ENCODE results near the gene PDPK1.
"Not testable (repeated sequence)": the region's sequence is repeated elsewhere in the genome, so short reads cannot be mapped to it uniquely, and the experiment has no call there.

The PDPK1 gene

DNA sequence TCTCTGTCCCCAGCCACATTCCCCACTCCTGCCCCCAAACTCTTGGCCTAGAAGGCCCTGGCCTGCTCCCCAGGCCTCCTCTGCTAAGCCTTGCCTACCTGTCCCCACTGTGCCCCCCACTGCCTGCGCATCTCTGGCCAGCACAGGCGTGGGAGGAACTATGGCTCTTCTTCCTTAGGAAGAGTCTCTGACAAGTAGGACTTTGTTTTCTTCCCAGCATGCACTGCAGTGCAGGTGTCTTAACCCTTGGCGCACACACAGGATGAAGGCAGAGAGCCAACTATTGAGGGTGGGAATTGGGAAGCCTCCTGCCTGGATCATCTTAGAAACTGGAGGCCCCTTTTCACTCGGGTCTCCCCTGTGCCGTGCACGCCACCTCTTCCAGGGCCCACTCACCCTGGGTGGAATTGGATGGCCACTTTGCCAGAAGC lies 14.0 kb upstream of the PDPK1 start:
- no peak for DNase-seq (ENCODE audit: low read depth)

DNA sequence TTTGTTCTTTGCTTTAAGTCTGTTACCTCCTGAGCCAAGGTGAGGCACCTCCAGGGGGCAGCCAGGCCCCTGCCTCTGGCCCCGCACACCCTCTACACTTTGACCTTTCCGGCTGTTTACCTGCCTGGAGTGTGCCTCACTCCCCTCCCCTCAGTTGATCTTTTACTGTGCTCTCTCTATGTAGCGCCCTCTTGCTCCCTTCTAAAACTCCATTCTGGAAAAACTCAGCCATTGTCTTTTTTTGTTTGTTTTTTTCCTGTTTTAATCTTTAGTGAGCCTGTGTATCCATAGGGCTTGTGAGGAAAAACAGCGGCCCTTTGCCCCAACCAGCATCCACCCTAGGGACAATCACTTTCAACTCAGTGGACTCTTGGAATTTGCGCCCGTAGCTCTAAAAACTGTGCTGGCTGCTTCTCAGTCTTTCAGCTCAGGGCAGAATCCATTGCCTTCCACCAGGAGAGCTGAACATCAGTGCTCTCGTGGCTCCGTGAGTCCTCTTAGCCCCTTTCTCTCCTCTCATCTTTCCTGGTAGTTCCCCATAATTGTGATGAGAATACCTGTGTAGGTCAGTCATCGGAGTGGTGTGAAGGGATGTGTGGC lies 13.4 kb upstream of the PDPK1 start:
- DNase-seq (ENCODE audit: low read depth): no peak

DNA sequence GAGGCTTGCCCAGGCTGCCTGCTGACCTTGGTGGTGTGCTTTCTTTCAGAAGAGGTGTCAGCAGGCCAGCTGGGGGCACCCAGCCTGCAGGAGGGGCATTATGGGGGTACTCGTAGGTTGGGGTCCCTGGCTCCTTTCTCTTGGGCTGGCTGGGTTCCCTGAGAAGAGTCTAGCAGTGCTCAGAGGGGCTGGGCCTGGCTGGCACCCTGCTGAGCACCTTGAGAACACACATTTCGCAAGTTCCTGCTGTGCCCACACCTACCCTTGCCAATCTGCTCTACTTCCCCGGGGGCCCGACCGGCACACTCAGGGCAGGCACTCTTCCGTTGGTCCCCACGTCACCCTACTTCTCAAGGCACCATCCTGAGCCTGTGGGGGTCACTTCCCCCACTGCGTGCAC lies 11.7 kb upstream of the PDPK1 start:
- DNase-seq (ENCODE audit: low read depth): no peak

DNA sequence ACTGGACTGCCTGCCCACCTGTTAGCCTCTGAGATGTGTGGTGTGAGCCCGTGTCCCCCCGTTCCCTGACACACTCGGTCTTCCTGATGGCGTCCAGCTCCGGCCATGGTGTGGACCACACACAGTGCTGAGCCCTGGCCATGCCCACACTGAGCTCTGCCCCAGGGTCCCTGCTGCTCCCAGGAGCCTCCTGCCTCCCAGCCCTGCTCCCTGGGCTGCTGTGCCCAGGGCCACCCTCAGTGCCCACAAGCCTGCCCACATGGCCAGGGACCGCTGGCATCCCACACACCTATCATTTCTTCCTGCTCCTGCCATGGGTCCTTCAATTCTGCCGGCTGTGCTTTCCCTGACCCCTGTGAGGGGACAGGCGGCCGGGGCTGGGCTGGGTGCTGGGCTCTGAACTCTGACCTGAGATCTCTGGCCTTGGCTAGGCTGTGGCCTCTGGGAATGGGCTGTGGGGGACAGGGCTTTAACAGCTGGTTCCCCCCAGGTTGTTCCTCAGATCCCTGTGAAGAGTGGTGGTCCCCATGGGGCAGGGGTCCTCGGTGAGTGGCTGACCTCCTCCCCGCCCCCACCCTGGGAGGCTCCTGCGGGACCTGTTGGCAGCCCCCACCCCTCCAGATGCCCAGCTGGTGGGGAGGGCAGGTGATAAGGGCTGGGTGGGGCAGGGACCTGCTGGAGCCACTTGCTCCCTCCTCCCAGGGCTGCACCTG lies 10.6 kb upstream of the PDPK1 start:
- DNase-seq (ENCODE audit: low read depth): no peak

DNA sequence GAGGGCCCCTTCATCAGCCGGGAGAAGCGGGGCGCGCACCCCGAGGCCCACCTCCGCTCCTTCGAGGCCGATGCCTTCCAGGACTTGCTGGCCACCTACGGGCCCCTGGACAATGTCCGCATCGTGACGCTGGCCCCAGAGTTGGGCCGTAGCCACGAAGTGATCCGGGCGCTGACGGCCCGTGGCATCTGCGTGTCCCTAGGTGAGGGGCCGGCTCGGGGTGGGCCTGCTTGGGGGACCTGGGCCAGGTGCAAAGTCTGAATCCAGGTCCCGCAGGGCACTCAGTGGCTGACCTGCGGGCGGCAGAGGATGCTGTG lies 10.1 kb upstream of the PDPK1 start:
- DNase-seq (ENCODE audit: low read depth): no peak

DNA sequence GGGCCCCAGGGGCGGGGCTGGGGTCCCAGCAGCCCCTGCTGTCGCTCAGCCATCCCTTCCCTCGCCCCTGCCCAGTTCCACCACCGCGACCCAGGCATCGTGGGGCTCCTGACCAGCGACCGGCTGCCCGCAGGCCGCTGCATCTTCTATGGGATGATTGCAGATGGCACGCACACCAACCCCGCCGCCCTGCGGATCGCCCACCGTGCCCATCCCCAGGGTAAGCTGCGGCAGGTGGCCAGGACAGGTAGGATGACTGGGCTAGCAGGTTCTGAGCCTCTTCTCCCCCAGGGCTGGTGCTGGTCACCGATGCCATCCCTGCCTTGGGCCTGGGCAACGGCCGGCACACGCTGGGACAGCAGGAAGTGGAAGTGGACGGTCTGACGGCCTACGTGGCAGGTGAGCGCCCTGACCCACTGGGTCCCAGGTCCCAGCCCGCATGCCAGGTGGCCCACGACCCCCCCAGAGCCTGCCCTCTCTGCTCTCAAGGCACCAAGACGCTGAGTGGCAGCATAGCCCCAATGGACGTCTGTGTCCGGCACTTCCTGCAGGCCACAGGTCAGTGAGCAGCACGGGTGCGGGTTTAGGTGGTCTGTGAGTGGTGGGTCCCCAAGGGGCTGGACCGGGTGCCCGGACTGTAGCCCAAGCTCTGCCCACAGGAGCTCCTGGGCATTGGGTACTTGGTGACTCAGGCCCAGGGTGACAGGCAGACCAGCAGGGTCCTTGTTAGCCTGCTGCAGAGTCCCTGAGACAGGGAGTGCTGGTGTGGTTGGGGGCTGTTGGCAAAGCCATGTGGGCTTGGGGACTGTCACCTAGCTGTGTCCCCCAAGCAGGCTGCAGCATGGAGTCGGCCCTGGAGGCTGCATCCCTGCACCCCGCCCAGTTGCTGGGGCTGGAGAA lies 9.4 kb upstream of the PDPK1 start:
- DNase-seq (ENCODE audit: low read depth): no peak

DNA sequence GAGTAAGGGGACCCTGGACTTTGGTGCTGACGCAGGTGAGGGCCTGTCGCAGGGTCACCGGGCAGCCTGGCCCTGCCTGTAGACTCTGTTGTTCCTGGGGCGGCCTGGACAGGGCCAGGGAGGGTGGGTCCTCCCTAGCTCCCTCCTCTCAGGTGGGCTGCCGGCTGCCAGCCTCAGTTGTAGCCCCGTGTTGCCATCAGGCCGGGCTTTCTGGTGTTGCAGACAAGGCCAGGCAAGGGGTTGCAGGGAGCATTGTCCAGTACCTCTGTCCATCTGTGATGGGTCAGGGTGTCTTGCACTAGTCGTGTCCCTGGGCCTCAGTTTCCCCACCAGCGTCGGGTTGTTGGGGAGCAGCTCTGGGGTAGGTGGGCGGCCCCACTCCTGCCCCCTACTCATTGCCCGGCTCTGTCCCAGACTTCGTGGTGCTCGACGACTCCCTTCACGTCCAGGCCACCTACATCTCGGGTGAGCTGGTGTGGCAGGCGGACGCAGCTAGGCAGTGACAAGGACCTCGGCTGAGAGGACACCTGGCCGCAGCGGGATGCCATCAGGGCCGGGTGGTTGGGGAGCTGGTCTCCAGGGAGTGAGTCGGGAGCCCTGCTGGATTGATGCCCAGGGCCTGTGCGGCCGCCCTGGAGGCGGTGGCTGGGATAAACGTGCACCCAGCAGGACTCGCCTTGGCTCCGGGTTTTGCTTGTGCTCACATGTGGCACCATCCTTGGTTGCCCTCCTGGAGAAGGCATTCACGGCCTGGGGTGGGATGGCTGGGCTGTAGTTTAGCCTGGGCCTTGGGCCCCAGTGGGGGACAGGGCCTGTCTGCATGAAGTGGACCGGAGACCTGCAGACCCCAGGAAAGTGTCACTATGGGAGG lies 8.5 kb upstream of the PDPK1 start:
- DNase-seq (ENCODE audit: low read depth): no peak

DNA sequence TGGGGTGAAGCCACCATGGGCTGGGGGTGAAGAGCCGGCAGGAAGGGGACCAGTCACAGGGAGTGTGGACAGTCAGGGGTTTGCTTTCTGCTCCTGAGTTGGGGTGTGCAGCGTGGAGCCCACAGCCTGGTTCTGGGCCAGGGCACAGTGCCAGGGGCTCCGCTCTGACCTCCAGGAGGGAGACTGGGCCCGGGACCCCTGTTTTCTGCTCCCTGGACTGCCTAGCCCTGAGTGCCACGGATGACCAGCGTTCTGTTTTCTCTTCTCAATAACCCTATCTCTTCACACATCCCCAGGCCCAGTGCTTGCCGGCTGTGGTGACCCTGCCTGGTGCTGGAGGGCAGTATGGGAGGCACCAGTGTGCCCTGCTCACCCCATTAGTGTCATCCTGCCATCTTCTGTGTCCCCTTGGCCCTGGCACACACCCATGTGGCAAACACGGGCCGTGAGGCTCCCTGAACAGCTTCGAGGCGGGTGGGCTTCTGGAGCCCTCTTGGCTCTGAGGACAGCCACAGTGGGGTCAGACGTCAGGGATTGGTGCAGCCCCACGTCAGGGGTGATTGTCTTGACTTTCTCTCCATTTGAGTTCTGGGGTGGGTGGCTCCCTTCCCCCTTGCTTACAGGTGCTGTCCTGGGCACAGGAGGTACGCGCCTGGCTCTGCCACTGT lies 7.7 kb upstream of the PDPK1 start:
- DNase-seq (ENCODE audit: low read depth): no peak

DNA sequence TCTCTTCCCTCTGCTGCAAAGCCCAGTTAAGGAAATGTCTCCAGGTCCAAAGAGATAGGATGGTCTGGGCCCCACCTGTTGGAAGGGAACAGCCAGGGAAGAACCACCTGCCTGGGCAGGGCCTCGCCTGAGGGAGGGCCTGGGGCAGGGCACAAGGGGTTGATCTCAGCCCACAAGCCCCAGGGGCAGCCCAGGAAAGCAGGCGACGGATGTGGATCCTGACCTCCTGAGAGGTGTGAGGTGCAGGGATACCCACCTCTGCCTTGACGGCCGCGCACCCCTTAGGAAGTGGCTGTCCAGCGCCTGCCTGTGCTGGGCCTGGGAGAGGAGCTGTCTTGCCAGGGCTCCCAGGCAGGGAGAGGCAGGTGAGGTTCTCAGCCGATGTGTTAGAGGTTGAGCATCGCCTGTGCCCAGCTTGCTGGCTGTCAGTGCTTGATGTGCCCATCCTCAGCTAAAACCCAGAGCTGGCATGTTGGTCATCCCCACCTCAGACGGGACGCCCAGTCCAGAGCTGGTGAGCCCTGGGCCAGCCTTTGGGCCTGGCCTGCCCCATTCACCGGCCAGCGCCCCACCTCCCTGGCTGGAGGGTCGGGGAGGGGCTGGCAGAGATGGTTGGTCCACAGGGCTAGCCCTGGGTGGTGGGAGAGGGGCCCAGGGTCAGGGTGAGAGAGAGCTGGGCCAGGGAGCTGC lies 7.0 kb upstream of the PDPK1 start:
- no peak for DNase-seq (ENCODE audit: low read depth)

DNA sequence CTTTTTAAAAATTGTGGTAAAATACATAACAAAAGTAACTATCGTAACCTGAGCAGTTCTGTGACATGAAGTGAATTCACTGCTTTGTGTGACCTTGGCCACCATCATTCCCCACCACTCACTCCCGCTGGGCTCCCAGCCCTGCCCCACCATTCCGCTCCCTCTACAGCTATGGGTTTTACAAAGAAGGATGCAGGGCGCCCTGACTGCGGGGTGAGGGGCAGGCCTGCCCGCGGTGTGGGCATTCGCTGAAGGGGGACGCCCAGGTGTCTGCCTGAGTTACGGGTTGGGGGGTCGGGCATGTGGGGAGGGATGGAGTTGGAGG lies 6.5 kb upstream of the PDPK1 start, which contains the start of gene CEMP1:
TSS of gene CEMP1 (minus strand) at position 38 of the 325 bp plus-strand sequence. CDS start 335 bp downstream, outside the sequence.
- no peak for DNase-seq (ENCODE audit: low read depth)

DNA sequence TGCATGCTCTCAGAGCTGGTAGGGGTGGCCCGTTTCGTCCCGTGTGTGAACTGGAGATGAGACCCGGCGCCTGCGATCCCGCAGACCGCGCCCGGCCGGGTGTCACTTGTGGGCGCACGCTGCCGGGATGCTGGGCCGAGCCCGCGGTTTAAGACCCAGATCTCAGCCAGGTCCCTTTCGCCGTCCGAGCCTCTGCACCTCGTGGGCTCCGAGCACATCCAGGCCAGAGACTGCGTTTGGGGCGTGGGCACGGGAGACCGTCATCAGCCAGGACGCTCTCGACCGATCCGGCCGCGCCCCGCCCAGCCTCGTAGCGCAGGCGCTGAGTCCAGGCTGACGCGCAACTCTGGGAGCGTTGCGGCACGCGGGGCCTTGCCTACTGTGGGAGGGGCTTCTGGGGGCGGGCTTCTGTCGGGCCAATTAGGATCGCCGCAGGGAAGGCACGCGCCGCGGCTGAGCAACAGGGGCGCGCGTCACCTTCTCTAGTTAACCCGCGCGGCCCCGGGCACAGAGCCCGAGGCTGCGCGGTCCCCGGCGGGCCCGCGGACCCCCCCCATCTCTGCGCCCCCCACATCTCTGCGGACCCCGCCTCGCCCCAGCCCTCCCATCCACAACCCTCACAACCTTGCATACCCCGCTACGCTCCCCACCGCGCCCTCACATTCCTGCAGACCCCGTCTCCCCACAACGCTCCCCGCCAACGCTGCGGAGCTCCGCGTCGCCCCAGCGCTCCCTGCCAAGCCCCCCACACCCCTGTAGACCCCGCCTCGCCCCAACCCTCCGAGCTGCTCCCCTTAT lies 5.9 kb upstream of the PDPK1 start:
- peak; percentile 93 for DNase-seq (ENCODE audit: low read depth)

DNA sequence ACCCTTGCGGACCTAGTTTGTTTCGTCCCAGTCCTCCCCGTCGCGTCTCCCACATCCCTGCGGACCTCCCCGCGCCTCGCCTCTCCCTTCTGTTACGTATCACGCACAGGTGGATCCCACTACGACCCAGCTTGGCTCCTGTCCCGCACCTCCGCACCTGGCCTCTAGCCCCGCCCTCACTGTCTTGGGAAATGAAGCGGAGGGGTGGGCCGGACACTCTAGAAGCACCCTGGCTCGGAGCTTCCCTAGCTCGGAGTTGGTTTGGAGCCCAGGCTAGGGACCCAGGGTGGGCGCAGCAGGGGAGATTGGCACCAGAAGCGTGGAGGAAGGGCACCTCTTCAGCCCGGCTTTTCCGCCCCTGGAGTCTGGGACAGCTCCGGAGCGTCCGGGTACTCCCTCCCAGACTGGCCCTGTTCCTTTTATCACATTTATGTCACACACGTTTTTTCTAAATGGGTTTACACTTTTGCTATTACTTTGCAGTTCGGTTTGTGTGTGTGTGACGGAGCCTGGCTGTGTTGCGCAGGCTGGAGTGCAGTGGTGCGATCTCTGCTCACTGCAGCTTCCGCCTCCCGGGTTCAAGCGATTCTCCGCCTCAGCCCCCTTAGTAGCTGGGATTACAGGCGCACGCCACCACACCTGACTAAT lies 5.2 kb upstream of the PDPK1 start:
- no peak for DNase-seq (ENCODE audit: low read depth)

DNA sequence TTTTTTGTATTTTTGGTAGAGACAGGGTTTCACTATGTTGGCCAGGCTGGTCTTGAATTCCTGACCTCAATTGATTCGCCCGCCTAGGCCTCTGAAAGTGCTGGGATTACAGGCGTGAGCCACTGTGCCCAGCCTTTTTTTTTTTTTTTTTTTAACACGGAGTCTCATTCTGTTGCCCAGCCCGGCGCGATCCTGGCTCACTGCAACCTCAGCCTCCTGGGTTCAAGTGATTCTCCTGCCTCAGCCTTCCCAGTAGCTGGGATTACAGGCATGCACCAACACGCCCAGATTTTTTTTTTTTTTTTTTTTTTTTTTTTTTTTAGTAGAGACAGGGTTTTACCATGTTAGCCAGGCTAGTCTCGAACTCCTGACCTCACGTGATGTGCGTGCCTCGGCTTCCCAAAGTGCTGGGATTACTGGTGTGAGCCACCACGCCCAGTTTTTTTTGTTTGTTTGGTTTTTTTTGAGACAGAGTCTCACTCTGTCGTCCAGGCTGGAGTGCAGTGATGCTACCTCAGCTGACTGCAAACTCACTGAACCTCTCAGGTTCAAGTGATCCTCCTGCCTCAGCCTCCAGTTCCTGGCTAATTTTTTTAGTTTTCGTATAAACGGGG lies 4.6 kb upstream of the PDPK1 start:
- DNase-seq (ENCODE audit: low read depth): not testable (repeated sequence)

DNA sequence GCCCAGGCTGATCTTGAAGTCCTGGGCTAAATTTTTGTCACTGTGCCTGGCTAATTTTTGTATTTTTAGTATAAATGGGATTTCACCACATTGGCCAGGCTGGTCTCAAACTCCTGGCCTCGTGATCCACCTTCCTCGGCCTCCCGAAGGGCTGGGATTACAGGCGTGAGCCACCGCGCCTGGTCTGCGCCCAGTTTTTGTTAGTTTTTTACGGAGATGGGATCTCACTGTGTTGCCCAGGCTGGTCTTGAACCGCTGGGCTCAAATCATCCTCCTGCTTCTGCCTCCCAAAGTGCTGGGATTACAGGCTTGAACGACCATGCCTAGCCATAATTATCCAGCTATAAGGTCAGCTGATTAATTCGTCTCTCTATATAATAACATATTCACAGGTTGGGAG lies 3.9 kb upstream of the PDPK1 start:
- no peak for DNase-seq (ENCODE audit: low read depth)

DNA sequence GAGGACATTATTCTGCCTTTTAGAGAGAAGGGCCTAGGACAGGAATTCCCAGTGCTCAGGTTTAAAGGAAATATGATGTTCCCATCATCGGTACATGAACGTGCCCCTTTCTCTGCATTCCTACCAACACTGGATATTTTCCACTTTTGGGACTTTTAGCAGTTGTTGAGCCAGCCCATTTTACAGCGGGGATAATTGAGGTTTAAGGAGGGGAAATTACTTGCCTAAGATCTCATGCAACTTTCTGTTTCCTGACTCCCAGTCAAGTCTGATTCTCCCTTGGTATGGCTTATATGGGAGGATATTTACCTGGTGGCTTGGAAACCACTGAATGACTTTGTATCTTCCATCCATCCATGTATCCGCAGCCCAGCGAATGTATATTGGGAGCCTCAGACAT lies 3.5 kb upstream of the PDPK1 start:
- not testable (repeated sequence) for DNase-seq (ENCODE audit: low read depth)

DNA sequence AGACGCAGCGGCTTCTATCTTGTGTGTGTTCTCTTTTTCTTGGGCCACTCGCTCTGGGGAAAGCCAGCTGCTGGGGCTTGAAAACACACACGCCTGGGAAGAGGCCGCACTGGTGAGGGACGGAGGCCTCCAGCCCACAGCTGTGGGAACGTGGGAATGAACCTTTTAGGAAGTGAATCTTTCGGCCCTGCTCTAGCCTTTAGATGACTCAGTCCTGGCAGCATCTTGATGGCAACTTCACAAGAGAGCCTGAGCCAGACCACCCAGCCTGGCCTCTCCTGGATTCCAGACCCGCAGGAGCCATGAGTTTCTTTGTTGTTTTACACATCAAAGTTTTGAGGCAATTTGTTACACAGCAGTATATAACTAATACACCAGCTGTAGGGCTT lies 2.2 kb upstream of the PDPK1 start:
- DNase-seq (ENCODE audit: low read depth): no peak

DNA sequence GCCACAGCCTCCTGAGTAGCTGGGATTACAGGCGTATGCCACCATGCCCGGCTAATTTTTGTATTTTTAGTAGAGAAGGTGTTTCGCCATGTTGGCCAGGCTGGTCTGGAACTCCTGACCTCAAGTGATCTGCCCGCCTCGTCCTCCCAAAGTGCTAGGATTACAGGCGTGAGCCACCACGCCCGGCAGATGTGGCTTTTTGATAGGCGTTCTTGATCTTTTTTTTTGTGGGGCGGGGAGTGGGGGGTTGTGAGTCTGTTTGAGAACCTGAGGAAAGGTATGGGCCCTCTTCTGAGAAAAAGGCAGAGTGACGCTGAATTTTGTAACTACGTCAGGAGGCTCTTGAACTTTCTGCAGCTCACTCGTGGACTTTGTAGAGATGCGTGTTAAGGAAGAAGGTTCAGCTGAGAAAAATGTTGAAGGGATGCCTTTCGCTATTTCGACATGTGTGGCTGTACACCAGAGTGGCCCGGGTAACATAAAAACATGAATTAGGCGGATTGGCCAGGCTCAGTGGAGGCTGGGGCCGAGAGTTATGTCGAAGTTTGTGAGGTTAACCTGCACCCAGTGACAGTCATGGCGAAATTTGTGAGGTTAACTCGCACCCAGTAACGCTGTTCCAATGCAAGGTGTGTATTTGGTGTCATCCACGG lies 1.5 kb downstream of the PDPK1 start:
- not testable (repeated sequence) for DNase-seq (ENCODE audit: low read depth)

DNA sequence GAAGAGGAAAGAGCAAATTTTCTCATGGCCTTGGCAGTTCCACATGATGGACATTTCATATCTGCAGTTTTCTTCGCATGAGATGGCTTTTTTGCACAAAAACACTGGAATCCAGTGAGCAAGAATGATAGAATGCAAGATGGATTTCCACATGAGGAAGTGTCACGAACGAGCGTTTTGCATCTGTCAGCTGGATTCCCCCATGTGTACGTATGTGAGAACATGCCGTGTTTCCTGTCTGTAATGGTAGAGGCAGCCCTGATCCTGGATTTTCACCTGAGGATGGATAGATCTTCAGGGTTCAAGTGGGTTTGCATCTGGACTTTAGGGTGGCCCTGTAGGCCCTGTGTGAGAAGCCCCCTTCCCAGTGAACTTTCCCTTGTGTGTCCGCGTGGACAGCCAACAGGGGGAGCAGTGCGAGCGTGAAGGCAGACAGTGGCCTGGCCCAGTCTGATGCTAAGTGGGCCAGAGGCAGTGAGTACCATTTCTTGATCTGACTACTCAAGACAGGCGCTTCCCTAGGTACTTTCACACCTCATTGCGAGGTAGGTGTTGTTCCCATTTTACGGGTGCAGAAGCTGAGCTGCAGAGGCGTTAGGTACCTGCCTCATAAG lies 2.1 kb downstream of the PDPK1 start:
- DNase-seq (ENCODE audit: low read depth): not testable (repeated sequence)
